K562 (cell line): ENCODE results near the gene CERS2. TPM values are rescaled to one million over a fixed set of nuclear protein-coding genes. Genes with fewer than 3 reads are reported as not detected.

Source experiments
- E2F8 ChIP-seq: fragments of 450-650 bp; IDR thresholded peaks from 2 replicates; pipeline ENCODE4 v1.7.1; 2018; ENCODE audit warnings: mild to moderate bottlenecking, low read depth; ENCODE audit not compliant: partially characterized antibody
- ZBTB40 ChIP-seq, 2 experiments: fragments of 450-650 bp in 1 of 2; sonication (generic) in 1 of 2; formaldehyde crosslinking in 1 of 2; IDR thresholded peaks; 2 replicates each; pipeline versions ENCODE4 v1.7.1 to v1.9.0; 2016 to 2022; ENCODE audit warnings: inconsistent platforms in 1 of 2, mild to moderate bottlenecking in 1 of 2, missing genetic modification reagents in 1 of 2
- polyA plus RNA-seq, 8 experiments: library from polyadenylated mRNA; depleted of rRNA in 4 of 8; stranded (reverse) in 5 of 8; unstranded in 3 of 8; fragments of >200 nt; fragmentation: Nextera tagmentation in 2 of 8; fragmentation: Illumina TruSeq in 1 of 8; extraction: Ambion mirVana in 2 of 8; extraction: Trizol in 1 of 8; gene quantifications; 2 replicates each; pipeline versions ENCODE4 v1.2.1 to v1.2.3, GENCODE V29; 2011 to 2014; ENCODE audit warnings: inconsistent platforms in 1 of 8, missing spikeins in 1 of 8
- total RNA-seq, 7 experiments: library from RNA; depleted of rRNA in 6 of 7; stranded (reverse); fragments of >200 nt in 6 of 7; fragmentation: Illumina TruSeq in 2 of 7; extraction: Trizol in 2 of 7; gene quantifications; 2 replicates each; pipeline versions ENCODE4 v1.2.1 to v1.2.3, GENCODE V29; 2011 to 2021; ENCODE audit warnings: low replicate concordance in 1 of 7

The CERS2 gene
- total and polyA plus RNA-seq, 9 of the 15 experiments (the other 6 are each of a cell fraction or from before 2014, with no cell fraction given) = 23.4 to 295 (median 132) TPM

- TF ChIP-seq ZBTB40 (IDR thresholded peaks at IDR 0.05) (no peak), ZBTB40 (CRISPR knock-in tag; IDR thresholded peaks at IDR 0.05) (no peak), E2F8 (no peak)
These were observed 8.6 kb downstream of the CERS2 start (continued) for GRCh38 chr1:150966011-150966410.
